ENCODE results near the gene KRTAP4-5. TPM values are rescaled to one million over a fixed set of nuclear protein-coding genes. Genes with fewer than 3 reads are reported as not detected.
"Not testable (repeated sequence)": the region's sequence is repeated elsewhere in the genome, so short reads cannot be mapped to it uniquely, and the experiment has no call there.

The KRTAP4-5 gene
- total RNA-seq, 3 donors from 2014 or later: not detected

GRCh38 chr17:41153856-41154255, 4.2 kb upstream of the KRTAP4-5 start:
- Histone ChIP-seq H3K9me3 (no peaks in the 10 kb centered on the region), H3K4me1 (ENCODE audit: low read depth) (no peaks in the 10 kb centered on the region), H3K36me3 (ENCODE audit: low read depth) (no peaks in the 10 kb centered on the region), H3K4me3 (no peak overlapping the region)
- intact Hi-C loops (cut with DNase I, micrococcal nuclease): no loop called here
- ATAC-seq (no peak), DNase-seq (no peak)
- TF ChIP-seq CTCF (IDR thresholded peaks at IDR 0.05): no peak

DNA sequence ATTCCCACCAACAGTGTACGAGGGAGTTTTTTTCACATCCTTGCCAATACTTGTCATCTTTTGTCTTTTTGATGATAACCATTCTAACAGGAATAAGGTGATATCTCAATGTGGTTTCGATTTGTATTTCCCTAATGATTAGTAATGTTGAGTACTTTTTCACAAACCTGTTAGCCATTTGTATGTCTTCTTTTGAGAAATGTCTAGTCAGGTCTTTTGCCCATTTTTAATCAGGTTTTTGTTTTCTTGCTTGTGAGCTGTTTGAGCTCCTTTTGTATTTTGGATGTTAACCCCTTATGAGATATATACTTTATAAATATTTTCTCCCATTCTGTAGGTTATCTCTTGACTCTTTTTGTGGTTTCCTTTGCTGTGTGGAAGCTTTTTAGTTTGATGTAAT, 1.9 kb upstream of the KRTAP4-5 start:
- intact Hi-C loops (cut with DNase I, micrococcal nuclease): no loop called here
- H3K4me1 ChIP-seq (ENCODE audit: low read depth): no peaks in the 10 kb centered on the region
- ATAC-seq (no peak), DNase-seq (no peak)
- no peak overlapping the region for H3K4me3 ChIP-seq
- no peak for TF ChIP-seq CTCF (IDR thresholded peaks at IDR 0.05)
- H3K9me3 ChIP-seq: no peaks in the 10 kb centered on the region
- H3K36me3 ChIP-seq (ENCODE audit: low read depth): no peaks in the 10 kb centered on the region

DNA sequence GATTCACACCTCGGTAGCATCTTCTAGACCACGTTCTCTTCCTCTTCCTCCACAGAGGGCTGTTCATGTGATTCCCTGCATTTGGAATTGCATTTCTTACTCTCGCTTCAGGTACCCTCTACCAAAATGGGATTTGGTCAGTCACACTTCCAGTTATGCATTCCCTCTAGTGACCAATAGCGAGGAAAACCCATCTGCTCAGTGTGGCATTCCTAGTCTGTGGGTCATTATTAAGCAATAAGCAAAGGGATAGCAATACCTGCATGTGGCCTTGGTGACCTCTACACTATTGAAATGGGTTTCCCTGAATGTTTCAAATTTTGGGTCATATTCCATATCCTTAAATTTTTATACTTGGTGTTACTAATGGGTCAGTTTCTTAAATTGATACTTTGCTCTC, 401 bp upstream of the KRTAP4-5 start:
- no peaks in the 10 kb centered on the region for H3K4me1 ChIP-seq (ENCODE audit: low read depth)
- no peaks in the 10 kb centered on the region for H3K9me3 ChIP-seq
- no peaks in the 10 kb centered on the region for H3K36me3 ChIP-seq (ENCODE audit: low read depth)
- intact Hi-C loops (cut with DNase I, micrococcal nuclease): no loop called here
- no peak overlapping the region for H3K4me3 ChIP-seq
- DNase-seq: no peak
- TF ChIP-seq CTCF (IDR thresholded peaks at IDR 0.05): no peak
- ATAC-seq: no peak

DNA sequence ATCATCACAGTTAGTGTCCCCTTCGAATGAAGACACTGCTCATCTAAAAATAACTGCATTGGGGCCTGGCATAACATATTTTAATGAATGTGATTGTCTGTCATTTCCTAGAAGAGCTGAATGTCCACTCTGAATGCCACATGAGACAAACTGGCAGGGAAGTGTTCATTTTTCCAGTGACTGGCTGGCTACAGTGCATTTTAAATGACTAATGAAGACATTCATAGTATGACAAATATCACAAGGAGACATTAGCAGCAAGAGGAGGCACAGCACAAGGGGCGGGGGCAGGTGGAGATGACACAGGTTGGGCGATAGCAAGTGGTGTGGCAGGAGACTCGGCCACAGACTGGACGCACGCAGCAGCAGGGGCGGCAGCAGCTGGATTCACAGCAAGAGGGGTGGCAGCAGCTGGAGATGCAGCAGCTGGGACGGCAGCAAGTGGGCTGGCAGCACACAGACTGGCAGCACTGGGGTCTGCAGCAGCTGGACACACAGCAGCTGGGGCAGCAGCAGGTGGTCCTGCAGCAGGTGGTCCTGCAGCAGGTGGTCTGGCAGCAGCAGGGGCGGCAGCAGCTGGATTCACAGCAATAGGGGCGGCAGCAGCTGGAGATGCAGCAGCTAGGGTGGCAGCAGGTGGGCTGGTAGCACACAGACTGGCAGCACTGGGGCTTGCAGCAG, 514 bp downstream of the KRTAP4-5 start:
- H3K36me3 ChIP-seq (ENCODE audit: low read depth); H3K4me1 ChIP-seq (ENCODE audit: low read depth); H3K4me3 ChIP-seq; DNase-seq; intact Hi-C loops (cut with DNase I, micrococcal nuclease); H3K9me3 ChIP-seq; ATAC-seq: not testable (repeated sequence)

- H3K4me3 ChIP-seq: no peak overlapping the region
- H3K4me1 ChIP-seq (ENCODE audit: low read depth): no peaks in the 10 kb centered on the region
- intact Hi-C loops (cut with DNase I, micrococcal nuclease): no loop called here
- no peak for DNase-seq
- no peak for ATAC-seq
- TF ChIP-seq CTCF (IDR thresholded peaks at IDR 0.05): no peak
- no peaks in the 10 kb centered on the region for H3K36me3 ChIP-seq (ENCODE audit: low read depth)
- peaks cover 10% of the 10 kb centered on the region for H3K9me3 ChIP-seq
These were observed 2.0 kb downstream of the KRTAP4-5 start for GRCh38 chr17:41147531-41148204.

DNA sequence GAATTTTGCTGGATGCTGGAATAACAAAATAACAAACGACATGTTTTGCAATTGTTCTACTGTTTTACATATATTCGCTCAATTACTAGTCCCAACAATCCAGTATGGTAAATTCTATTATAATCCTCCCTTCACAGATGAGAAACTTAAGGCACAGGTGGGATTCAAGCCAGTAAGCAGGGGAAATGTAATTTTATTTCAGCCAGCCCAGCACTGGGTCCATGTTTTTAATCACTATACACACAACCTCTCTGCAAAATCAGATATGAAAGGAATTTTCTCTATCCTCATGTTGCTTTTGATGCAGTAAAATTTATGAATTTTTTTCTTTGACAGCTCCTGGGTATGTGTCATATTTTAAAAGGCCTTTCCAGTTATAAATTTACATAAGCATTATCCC, 4.4 kb downstream of the KRTAP4-5 start:
- Histone ChIP-seq H3K9me3 (peaks cover 10% of the 10 kb centered on the region), H3K36me3 (ENCODE audit: low read depth) (no peaks in the 10 kb centered on the region), H3K4me1 (ENCODE audit: low read depth) (no peaks in the 10 kb centered on the region), H3K4me3 (no peak overlapping the region)
- intact Hi-C loops (cut with DNase I, micrococcal nuclease): no loop called here
- no peak for DNase-seq
- TF ChIP-seq CTCF (IDR thresholded peaks at IDR 0.05): no peak
- no peak for ATAC-seq
